ENCODE measurements around the gene ADAMTS19. TPM values are rescaled to one million over a fixed set of nuclear protein-coding genes. Genes with fewer than 3 reads are reported as not detected.

Gene ADAMTS19
- total and polyA plus RNA-seq, 3 experiments from 2014 or later = not detected

DNA sequence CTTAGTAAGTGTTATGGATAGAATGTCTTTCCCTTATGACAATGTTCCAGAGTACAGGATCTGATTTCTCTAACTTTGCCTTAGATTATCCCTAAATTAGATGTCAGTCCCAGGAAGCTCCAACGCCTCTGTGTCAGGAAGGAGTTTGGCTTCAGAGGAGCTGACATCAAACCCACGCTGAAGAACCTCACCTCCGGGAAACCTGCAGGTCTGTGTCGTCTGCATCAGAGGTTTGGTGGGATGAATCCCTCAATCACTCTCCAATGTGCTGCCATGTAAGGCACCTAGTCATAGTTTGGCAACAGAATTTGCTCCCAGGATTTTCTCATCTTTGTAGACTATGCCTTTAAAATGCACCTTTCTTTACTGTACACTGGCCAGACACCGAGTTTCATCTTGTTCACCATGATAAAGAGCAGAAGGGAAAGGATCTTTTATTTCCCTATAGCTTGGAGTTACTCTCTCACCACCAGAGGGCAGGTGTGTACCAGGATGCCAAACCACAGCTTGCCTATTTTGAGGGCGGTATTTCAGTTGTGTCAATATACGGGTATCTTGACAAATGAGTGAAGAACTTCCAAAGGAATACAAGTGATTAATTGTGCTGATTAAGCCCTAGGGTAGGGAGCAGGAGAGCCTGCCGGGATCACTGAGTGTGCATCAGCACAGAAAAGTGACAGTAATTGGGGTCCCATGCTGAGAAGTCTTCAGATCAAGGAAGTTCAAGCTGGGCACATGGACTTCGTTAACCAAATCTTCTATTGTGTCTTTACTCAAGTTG lies 311.1 kb downstream of the ADAMTS19 start:
- no peaks in the 10 kb centered on the region for H3K9me3 Mint-ChIP-seq
- H3K4me1 ChIP-seq (ENCODE audit: insufficient read depth, low read length) = no peaks in the 10 kb centered on the region
- peaks cover 6 to 11% (median 6%) of the 10 kb centered on the region in 3 donors for H3K4me1 Mint-ChIP-seq
- POLR2A ChIA-PET = no interaction called here
- no peak overlapping the region for H3K4me3 ChIP-seq (ENCODE audit: low read length)
- no peaks in the 10 kb centered on the region for H3K27me3 Mint-ChIP-seq
- H3K27me3 ChIP-seq (ENCODE audit: insufficient read depth, low read length, poor library complexity, severe bottlenecking) = no peaks in the 10 kb centered on the region
- CTCF ChIA-PET = interaction anchor here (0.9 to 2.6 kb wide), 9 partner anchors 8 to 1338 kb away, joined by 3 to 13 read pairs (median 3); no protein-coding TSS in a partner anchor
- H3K27ac ChIP-seq (ENCODE audit: low read depth, low read length) = no peak overlapping the region
- DNase-seq = peak in 4 of 5 donors; percentile 4 to 57 (median 22)
- H3K4me3 Mint-ChIP-seq = no peak overlapping the region
- no peaks in the 10 kb centered on the region for H3K36me3 ChIP-seq (ENCODE audit: insufficient read depth, low read length)
- no peak overlapping the region for H3K27ac Mint-ChIP-seq
- no peaks in the 10 kb centered on the region for H3K9me3 ChIP-seq (ENCODE audit: low read length)
- no peaks in the 10 kb centered on the region for H3K36me3 Mint-ChIP-seq

DNA sequence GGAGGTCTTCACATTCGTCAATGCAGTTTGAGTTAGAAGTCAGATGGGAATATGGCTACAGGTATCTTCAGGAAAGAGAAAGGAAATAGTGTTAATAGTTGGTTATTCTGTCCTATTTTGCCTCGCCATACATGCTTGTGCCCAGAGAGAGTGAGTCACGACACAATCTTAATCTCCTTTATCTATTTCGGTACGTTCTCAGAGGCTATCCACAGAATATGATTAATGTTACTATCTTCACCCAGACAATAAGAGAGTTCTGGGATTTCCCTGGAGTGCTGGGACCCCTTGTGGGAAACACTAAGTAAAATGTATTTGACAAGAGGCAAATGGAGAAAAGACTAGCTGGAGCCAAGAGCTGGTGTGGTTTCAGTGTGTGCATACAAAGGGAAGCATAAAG lies 313.3 kb downstream of the ADAMTS19 start:
- Histone ChIP-seq H3K27ac (ENCODE audit: low read depth, low read length) (no peak overlapping the region), H3K4me1 (ENCODE audit: insufficient read depth, low read length) (no peaks in the 10 kb centered on the region), H3K36me3 (ENCODE audit: insufficient read depth, low read length) (no peaks in the 10 kb centered on the region), H3K9me3 (ENCODE audit: low read length) (no peaks in the 10 kb centered on the region), H3K4me3 (ENCODE audit: low read length) (no peak overlapping the region), H3K27me3 (ENCODE audit: insufficient read depth, low read length, poor library complexity, severe bottlenecking) (no peaks in the 10 kb centered on the region)
- ChIA-PET CTCF (no interaction called here), POLR2A (no interaction called here)
- Mint-ChIP-seq H3K27me3 (no peaks in the 10 kb centered on the region), H3K4me1 (peaks cover 4 to 8% (median 6%) of the 10 kb centered on the region in 3 donors), H3K4me3 (no peak overlapping the region), H3K9me3 (no peaks in the 10 kb centered on the region), H3K36me3 (no peaks in the 10 kb centered on the region), H3K27ac (no peak overlapping the region)
- DNase-seq = no peak

DNA sequence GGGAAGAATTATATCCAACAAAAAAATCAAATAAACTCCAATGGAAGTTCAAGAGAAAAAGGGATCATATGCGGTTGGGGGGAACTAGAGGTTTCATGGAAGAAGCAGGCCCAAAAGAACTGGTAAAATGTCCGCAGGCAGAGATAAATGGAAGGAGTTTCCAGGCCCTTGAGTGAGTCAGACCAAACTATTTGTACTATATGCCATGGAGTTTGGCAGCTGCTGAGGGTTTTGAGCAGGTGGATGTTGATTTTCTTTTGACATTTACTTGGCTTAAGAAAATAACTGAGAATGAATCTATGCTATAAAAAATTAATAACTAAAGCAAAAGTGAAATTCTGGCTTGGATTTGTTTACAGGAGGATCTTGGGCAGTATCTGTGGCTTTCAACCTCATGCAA lies 321.5 kb downstream of the ADAMTS19 start:
- Mint-ChIP-seq H3K4me3 (no peak overlapping the region), H3K27ac (no peak overlapping the region), H3K36me3 (no peaks in the 10 kb centered on the region), H3K4me1 (no peaks in the 10 kb centered on the region), H3K27me3 (peaks cover 0 to 4% of the 10 kb centered on the region in 2 donors), H3K9me3 (peaks cover 0 to 6% (median 0%) of the 10 kb centered on the region in 5 donors)
- Histone ChIP-seq H3K4me3 (ENCODE audit: low read length) (no peak overlapping the region), H3K27me3 (ENCODE audit: insufficient read depth, low read length, poor library complexity, severe bottlenecking) (no peaks in the 10 kb centered on the region), H3K4me1 (ENCODE audit: insufficient read depth, low read length) (no peaks in the 10 kb centered on the region), H3K9me3 (ENCODE audit: low read length) (no peaks in the 10 kb centered on the region), H3K36me3 (ENCODE audit: insufficient read depth, low read length) (no peaks in the 10 kb centered on the region), H3K27ac (ENCODE audit: low read depth, low read length) (no peak overlapping the region)
- DNase-seq = no peak
- POLR2A ChIA-PET = no interaction called here
- CTCF ChIA-PET = interaction anchor here (1.2 kb wide), 1 partner anchor 10 kb away, joined by 3 read pairs; no protein-coding TSS in a partner anchor
